Neural cell (in vitro differentiated cells): ENCODE results near the gene USP7. TPM values are rescaled to one million over a fixed set of nuclear protein-coding genes. Genes with fewer than 3 reads are reported as not detected.

Source experiments
- H2AFZ ChIP-seq: fragments of 200-600, 300-800 bp; sonication (generic), shearing (Covaris generic); 2 replicates; pipeline ENCODE4 v1.6.0; 2014; ENCODE audit warnings: low read depth, mild to moderate bottlenecking, antibody characterized with exemption, low read length, moderate library complexity
- H3F3A ChIP-seq: fragments of 200-600 bp; shearing (Covaris generic); 2 replicates; pipeline ENCODE4 v1.6.1; 2016; ENCODE audit warnings: mild to moderate bottlenecking, moderate library complexity, mixed read lengths, antibody characterized with exemption, low read length; ENCODE audit not compliant: insufficient read depth, poor library complexity, severe bottlenecking
- H3K27ac ChIP-seq: fragments of 200-600, 300-800 bp; sonication (generic), shearing (Covaris generic); 2 replicates; pipeline ENCODE4 v1.5.1; 2014; ENCODE audit warnings: mild to moderate bottlenecking, low read length, moderate library complexity
- H3K27me3 ChIP-seq: fragments of 300-800, 200-600 bp; sonication (generic), shearing (Covaris generic); 2 replicates; pipeline ENCODE4 v1.6.0; 2014; ENCODE audit warnings: mild to moderate bottlenecking, low read depth, low read length, moderate library complexity; ENCODE audit not compliant: insufficient read depth
- H3K36me3 ChIP-seq: fragments of 300-800, 200-600 bp; sonication (generic), shearing (Covaris generic); 2 replicates; pipeline ENCODE4 v1.5.1; 2014; ENCODE audit warnings: mild to moderate bottlenecking, antibody characterized with exemption, low read length, moderate library complexity; ENCODE audit not compliant: insufficient read depth
- H3K4me2 ChIP-seq: fragments of 300-800, 200-600 bp; sonication (generic), shearing (Covaris generic); 2 replicates; pipeline ENCODE4 v1.6.0; 2014; ENCODE audit warnings: mild to moderate bottlenecking, low read length
- H3K4me3 ChIP-seq: fragments of 300-800, 200-600 bp; sonication (generic), shearing (Covaris generic); 2 replicates; pipeline ENCODE4 v1.5.1; 2014; ENCODE audit warnings: mild to moderate bottlenecking, low read length, moderate library complexity
- H3K79me2 ChIP-seq: fragments of 200-600 bp; shearing (Covaris generic); replicated peaks from 2 replicates; pipeline ENCODE4 v1.6.0; 2014; ENCODE audit warnings: mild to moderate bottlenecking, low read length, moderate library complexity; ENCODE audit not compliant: insufficient read depth
- H3K9ac ChIP-seq: fragments of 300-800, 200-600 bp; sonication (generic), shearing (Covaris generic); 2 replicates; pipeline ENCODE4 v1.6.1; 2016; ENCODE audit warnings: mild to moderate bottlenecking, low read length, mixed read lengths
- H3K9me2 ChIP-seq: fragments of 200-600 bp; shearing (Covaris generic); 2 replicates; pipeline ENCODE4 v1.6.1; 2016; ENCODE audit warnings: mild to moderate bottlenecking, low read length, mixed read lengths; ENCODE audit not compliant: insufficient read depth
- H3K9me3 ChIP-seq: fragments of 200-600, 300-800 bp; sonication (generic), shearing (Covaris generic); 2 replicates; pipeline ENCODE4 v1.6.1; 2016; ENCODE audit warnings: mild to moderate bottlenecking, mixed run types, low read length, moderate library complexity, mixed read lengths
- H4K20me1 ChIP-seq: fragments of 200-600 bp; shearing (Covaris generic); 2 replicates; pipeline ENCODE4 v1.6.1; 2016; ENCODE audit warnings: mild to moderate bottlenecking, mixed run types; ENCODE audit not compliant: insufficient read depth
- EP300 ChIP-seq: fragments of 450-650 bp; conservative IDR thresholded peaks from 2 replicates; pipeline ENCODE4 v1.6.1; 2014; ENCODE audit warnings: antibody characterized with exemption, mild to moderate bottlenecking, moderate library complexity; ENCODE audit not compliant: poor library complexity, severe bottlenecking
- EZH2 ChIP-seq: fragments of 200-600, 300-800 bp; shearing (Covaris generic), sonication (generic); IDR thresholded peaks from 2 replicates; pipeline ENCODE4 v1.6.1; 2014; ENCODE audit warnings: antibody characterized with exemption, low read length, borderline replicate concordance, mild to moderate bottlenecking; ENCODE audit not compliant: insufficient read depth, poor library complexity, severe bottlenecking
- MXI1 ChIP-seq: fragments of 450-650 bp; conservative IDR thresholded peaks from 2 replicates; pipeline ENCODE4 v1.6.1; 2014; ENCODE audit warnings: antibody characterized with exemption, mild to moderate bottlenecking; ENCODE audit not compliant: poor library complexity, severe bottlenecking
- POLR2AphosphoS5 ChIP-seq: IDR thresholded peaks from 2 replicates; pipeline ENCODE4 v1.6.1; 2012
- RAD21 ChIP-seq: fragments of 450-650 bp; conservative IDR thresholded peaks from 2 replicates; pipeline ENCODE4 v1.6.1; 2014; ENCODE audit warnings: antibody characterized with exemption, mild to moderate bottlenecking, moderate library complexity
- SMC3 ChIP-seq: fragments of 450-650 bp; conservative IDR thresholded peaks from 2 replicates; pipeline ENCODE4 v1.6.1; 2014; ENCODE audit warnings: antibody characterized with exemption, mild to moderate bottlenecking, moderate library complexity; ENCODE audit not compliant: poor library complexity
- TAF1 ChIP-seq: IDR thresholded peaks from 2 replicates; pipeline ENCODE4 v1.6.1; 2012; ENCODE audit warnings: low read depth
- polyA plus RNA-seq: library from polyadenylated mRNA; depleted of rRNA; stranded (reverse); fragments of >200 nt; gene quantifications from 2 replicates; pipeline ENCODE4 v1.2.3, GENCODE V29; 2014
- TF ChIP-seq, protein P1 (sequence below): IDR thresholded peaks from 2 replicates; pipeline ENCODE4 v1.6.1; 2012; ENCODE audit warnings: borderline replicate concordance
- TF ChIP-seq, protein P2 (sequence below): fragments of 450-650 bp; IDR thresholded peaks from 2 replicates; pipeline ENCODE4 v1.5.1; 2014; ENCODE audit warnings: antibody characterized with exemption, mild to moderate bottlenecking, moderate library complexity; ENCODE audit not compliant: poor library complexity, severe bottlenecking

Gene USP7
- polyA plus RNA-seq, 1 donor from 2014 or later = 52.5 TPM

DNA sequence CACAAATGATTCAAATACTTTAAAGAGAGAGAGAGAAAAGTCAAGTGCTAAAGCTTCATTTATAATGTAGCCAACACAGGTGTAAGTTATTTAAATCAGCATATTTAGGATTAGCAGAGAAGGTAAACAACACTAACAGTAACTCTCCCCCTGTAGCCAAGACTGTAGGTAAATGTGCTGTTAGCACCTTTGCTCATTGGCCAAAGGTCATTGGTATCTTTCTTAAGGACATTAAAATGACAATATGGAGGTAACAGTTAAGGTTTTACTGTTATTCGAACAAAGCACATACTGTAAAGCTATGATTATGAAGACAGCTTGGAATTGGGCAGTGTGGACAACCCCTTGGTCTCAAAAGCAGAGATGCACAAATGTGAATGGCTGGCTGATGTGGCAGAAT lies 52.9 kb downstream of the USP7 start:
- H3K4me2 ChIP-seq = no peak overlapping the region
- no peak overlapping the region for H3K27ac ChIP-seq
- no peak overlapping the region for H3K9ac ChIP-seq
- no peaks in the 10 kb centered on the region for H3F3A ChIP-seq
- no peaks in the 10 kb centered on the region for H3K9me2 ChIP-seq
- H3K4me3 ChIP-seq = no peak overlapping the region
- peaks cover 11% of the 10 kb centered on the region for H3K36me3 ChIP-seq
- H3K27me3 ChIP-seq = no peaks in the 10 kb centered on the region
- H4K20me1 ChIP-seq = no peaks in the 10 kb centered on the region
- no peak overlapping the region for H2AFZ ChIP-seq
- TF ChIP-seq, protein P1, sequence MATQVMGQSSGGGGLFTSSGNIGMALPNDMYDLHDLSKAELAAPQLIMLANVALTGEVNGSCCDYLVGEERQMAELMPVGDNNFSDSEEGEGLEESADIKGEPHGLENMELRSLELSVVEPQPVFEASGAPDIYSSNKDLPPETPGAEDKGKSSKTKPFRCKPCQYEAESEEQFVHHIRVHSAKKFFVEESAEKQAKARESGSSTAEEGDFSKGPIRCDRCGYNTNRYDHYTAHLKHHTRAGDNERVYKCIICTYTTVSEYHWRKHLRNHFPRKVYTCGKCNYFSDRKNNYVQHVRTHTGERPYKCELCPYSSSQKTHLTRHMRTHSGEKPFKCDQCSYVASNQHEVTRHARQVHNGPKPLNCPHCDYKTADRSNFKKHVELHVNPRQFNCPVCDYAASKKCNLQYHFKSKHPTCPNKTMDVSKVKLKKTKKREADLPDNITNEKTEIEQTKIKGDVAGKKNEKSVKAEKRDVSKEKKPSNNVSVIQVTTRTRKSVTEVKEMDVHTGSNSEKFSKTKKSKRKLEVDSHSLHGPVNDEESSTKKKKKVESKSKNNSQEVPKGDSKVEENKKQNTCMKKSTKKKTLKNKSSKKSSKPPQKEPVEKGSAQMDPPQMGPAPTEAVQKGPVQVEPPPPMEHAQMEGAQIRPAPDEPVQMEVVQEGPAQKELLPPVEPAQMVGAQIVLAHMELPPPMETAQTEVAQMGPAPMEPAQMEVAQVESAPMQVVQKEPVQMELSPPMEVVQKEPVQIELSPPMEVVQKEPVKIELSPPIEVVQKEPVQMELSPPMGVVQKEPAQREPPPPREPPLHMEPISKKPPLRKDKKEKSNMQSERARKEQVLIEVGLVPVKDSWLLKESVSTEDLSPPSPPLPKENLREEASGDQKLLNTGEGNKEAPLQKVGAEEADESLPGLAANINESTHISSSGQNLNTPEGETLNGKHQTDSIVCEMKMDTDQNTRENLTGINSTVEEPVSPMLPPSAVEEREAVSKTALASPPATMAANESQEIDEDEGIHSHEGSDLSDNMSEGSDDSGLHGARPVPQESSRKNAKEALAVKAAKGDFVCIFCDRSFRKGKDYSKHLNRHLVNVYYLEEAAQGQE = no peak
- TF ChIP-seq, protein P2, sequence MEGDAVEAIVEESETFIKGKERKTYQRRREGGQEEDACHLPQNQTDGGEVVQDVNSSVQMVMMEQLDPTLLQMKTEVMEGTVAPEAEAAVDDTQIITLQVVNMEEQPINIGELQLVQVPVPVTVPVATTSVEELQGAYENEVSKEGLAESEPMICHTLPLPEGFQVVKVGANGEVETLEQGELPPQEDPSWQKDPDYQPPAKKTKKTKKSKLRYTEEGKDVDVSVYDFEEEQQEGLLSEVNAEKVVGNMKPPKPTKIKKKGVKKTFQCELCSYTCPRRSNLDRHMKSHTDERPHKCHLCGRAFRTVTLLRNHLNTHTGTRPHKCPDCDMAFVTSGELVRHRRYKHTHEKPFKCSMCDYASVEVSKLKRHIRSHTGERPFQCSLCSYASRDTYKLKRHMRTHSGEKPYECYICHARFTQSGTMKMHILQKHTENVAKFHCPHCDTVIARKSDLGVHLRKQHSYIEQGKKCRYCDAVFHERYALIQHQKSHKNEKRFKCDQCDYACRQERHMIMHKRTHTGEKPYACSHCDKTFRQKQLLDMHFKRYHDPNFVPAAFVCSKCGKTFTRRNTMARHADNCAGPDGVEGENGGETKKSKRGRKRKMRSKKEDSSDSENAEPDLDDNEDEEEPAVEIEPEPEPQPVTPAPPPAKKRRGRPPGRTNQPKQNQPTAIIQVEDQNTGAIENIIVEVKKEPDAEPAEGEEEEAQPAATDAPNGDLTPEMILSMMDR = no peak
- TF ChIP-seq EP300 = no peak
- TF ChIP-seq TAF1 = no peak
- TF ChIP-seq SMC3 = no peak
- no peak for TF ChIP-seq MXI1
- TF ChIP-seq POLR2AphosphoS5 = no peak
- TF ChIP-seq EZH2 = no peak
- TF ChIP-seq RAD21 = no peak
- no peaks in the 10 kb centered on the region for H3K9me3 ChIP-seq
- H3K79me2 ChIP-seq = no peaks in the 10 kb centered on the region

DNA sequence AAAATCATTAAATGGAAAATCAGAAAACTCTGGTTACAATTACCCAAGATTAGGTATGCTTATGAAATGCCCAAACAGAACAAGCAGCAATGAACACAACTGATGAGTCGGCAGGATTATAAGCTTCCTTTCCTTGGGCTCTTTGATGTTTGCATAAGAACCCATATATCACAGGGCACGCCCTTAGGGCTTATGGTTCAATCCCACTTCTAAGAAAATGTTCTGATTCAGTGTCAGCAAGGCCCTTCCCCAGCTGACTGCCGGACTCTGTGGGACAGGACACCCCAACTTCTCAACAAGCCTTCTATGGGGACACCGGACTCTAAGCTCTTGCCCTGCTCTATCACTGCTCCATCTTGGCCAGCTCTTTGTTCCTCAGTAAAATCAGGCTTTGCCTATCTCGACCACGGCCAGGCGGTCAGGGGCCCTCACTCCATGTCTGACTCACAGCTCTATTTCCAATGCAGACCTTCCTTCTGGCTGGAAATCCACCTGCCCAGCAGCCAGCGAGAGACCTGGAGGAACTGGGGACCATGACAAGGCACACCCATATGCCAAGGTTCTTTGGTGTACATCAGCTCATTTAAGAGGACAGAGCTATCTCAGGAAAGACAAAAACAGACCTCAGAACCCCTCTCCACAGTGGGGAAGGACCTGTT lies 54.8 kb downstream of the USP7 start:
- Histone ChIP-seq H3K9ac (no peak overlapping the region), H3K4me3 (no peak overlapping the region), H3K4me2 (no peak overlapping the region), H3K9me2 (no peaks in the 10 kb centered on the region), H4K20me1 (no peaks in the 10 kb centered on the region), H3F3A (no peaks in the 10 kb centered on the region), H2AFZ (no peak overlapping the region), H3K36me3 (peaks cover 4% of the 10 kb centered on the region), H3K79me2 (no peaks in the 10 kb centered on the region), H3K27me3 (no peaks in the 10 kb centered on the region), H3K27ac (no peak overlapping the region), H3K9me3 (no peaks in the 10 kb centered on the region)
- TF ChIP-seq EP300 = no peak
- no peak for TF ChIP-seq TAF1
- no peak for TF ChIP-seq POLR2AphosphoS5
- no peak for TF ChIP-seq EZH2
- TF ChIP-seq, protein P1 = no peak
- no peak for TF ChIP-seq RAD21
- no peak for TF ChIP-seq SMC3
- no peak for TF ChIP-seq MXI1
